ENCODE measurements around the gene SH3PXD2A.

The SH3PXD2A gene

DNA sequence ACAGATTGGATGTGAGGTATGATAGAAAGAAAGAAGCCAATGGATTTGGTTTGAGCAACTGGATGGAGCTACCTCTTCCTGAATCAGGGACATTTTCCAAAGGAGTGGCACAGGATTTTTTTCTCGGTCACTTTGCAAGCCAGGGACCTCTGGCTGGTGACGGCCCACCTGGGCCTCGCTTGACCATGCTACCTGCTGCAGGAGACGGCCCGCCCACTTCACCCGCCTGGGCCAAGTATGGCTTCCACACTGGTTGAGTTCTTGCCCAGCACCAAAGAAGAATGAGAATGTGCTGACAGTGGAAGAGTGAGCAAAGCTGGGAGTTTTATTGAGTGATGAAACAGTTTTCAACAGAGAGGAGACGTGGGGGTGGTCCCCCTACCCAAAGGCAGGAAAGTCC is 24.5 kb upstream of the SH3PXD2A start:
- TF ChIP-seq CTCF (IDR thresholded peaks at IDR 0.05; ENCODE audit: low read depth, low read length): no peak
- Histone ChIP-seq H3K36me3 (no peaks in the 10 kb centered on the region), H3K4me1 (peaks cover 14% of the 10 kb centered on the region), H3K9me3 (no peaks in the 10 kb centered on the region), H3K4me3 (ENCODE audit: low read depth, low read length) (no peak overlapping the region), H3K27me3 (no peaks in the 10 kb centered on the region)
- no peak for DNase-seq

DNA sequence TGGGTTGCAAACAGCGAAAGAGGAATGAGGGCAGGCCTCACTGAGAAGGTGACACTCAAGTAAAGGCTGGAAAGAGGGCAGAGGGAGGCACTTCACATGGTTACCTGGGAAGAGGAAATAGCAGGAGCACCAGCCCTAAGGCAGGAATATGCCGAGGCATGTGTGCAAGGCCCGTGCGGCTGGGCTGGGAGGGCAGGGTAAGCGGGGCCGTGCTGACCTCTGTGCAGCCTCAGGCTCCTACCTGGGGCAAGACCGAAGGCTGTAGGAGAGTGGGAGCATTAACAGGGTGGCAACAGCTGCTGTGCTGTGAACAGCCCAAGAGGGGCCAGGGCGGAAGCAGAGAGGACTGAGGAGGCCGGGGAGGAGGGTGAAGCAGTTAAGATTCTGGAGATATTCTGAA is 24.0 kb upstream of the SH3PXD2A start:
- Histone ChIP-seq H3K4me3 (ENCODE audit: low read depth, low read length) (no peak overlapping the region), H3K36me3 (no peaks in the 10 kb centered on the region), H3K9me3 (no peaks in the 10 kb centered on the region), H3K27me3 (no peaks in the 10 kb centered on the region), H3K4me1 (peaks cover 18% of the 10 kb centered on the region)
- no peak for DNase-seq
- TF ChIP-seq CTCF (IDR thresholded peaks at IDR 0.05; ENCODE audit: low read depth, low read length): no peak

DNA sequence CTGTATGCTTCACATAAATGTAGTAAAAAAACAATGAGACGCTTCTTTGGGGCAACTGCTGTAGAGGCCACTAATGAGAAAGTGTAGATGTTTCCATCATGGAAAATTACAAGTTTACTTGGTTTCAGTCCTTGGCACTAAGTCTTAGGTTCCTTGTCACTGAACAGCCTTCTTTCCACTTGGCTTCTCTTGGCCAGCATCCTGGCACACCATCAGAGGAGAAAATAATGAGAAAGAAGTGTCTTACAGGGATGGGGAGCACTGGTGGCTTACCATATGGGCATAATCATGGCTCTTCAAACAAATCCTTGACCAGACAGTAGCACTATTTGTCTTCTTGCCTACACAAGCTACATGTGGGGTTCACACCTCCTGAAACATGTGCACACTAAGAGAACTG is 22.5 kb upstream of the SH3PXD2A start:
- Histone ChIP-seq H3K4me1 (peaks cover 18% of the 10 kb centered on the region), H3K36me3 (no peaks in the 10 kb centered on the region), H3K27me3 (no peaks in the 10 kb centered on the region), H3K9me3 (no peaks in the 10 kb centered on the region), H3K4me3 (ENCODE audit: low read depth, low read length) (no peak overlapping the region)
- no peak for TF ChIP-seq CTCF (IDR thresholded peaks at IDR 0.05; ENCODE audit: low read depth, low read length)
- no peak for DNase-seq

DNA sequence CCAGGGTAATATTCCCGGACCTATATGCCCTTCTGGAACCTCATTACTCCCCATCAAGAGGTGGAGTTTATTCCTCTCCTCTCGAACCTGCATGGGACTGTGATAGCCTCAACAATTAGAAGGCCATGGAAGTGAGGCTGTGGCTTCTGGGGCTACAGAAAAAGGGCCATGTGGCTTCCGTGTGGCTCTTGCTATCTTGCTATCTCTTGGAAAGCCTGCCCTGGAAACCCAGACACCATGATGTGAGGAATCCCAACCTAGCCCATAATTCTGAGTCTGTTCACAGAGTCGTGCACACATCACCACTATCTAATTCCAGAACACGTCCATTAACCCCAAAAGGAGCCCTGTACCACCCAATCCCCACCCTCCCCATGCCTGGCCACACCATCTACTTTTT is 20.8 kb upstream of the SH3PXD2A start:
- TF ChIP-seq CTCF (IDR thresholded peaks at IDR 0.05; ENCODE audit: low read depth, low read length): no peak
- no peaks in the 10 kb centered on the region for H3K27me3 ChIP-seq
- DNase-seq: peak; percentile 32
- no peak overlapping the region for H3K4me3 ChIP-seq (ENCODE audit: low read depth, low read length)
- H3K36me3 ChIP-seq: no peaks in the 10 kb centered on the region
- no peaks in the 10 kb centered on the region for H3K9me3 ChIP-seq
- H3K4me1 ChIP-seq: peaks cover 8% of the 10 kb centered on the region; the same call in 1 of the 2 replicates

DNA sequence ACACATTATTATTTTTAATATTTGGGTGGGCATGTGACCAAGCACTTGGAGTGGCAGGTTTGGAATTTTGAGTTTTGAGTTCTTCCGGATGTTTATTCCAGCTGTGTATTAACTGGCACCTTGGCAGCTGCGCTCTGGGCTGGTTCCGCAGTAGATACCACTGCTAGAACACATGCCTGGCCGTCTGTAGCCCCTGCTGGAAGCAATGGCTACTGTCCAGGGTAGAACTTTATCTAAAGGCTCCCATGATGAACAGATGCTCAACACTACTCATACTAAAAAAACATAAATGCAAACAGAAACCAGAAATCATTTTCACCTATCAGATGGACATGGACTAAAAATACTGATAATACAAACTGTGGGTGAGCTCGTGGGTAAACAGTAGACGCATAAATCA is 19.4 kb upstream of the SH3PXD2A start:
- no peak for TF ChIP-seq CTCF (IDR thresholded peaks at IDR 0.05; ENCODE audit: low read depth, low read length)
- no peaks in the 10 kb centered on the region for H3K36me3 ChIP-seq
- DNase-seq: no peak
- H3K9me3 ChIP-seq: no peaks in the 10 kb centered on the region
- no peaks in the 10 kb centered on the region for H3K27me3 ChIP-seq
- H3K4me3 ChIP-seq (ENCODE audit: low read depth, low read length): no peak overlapping the region
- peaks cover 8% of the 10 kb centered on the region; the same call in 1 of the 2 replicates for H3K4me1 ChIP-seq

GRCh38 chr10:103872137-103872931 is 17.0 kb upstream of the SH3PXD2A start:
- TF ChIP-seq CTCF (IDR thresholded peaks at IDR 0.05; ENCODE audit: low read depth, low read length): no peak
- no peaks in the 10 kb centered on the region for H3K36me3 ChIP-seq
- DNase-seq: no peak
- no peaks in the 10 kb centered on the region for H3K9me3 ChIP-seq
- H3K27me3 ChIP-seq: no peaks in the 10 kb centered on the region
- H3K4me3 ChIP-seq (ENCODE audit: low read depth, low read length): no peak overlapping the region
- peaks cover 8% of the 10 kb centered on the region; the same call in 1 of the 2 replicates for H3K4me1 ChIP-seq
